ENCODE measurements around the gene ELAPOR1.

ELAPOR1 gene

DNA sequence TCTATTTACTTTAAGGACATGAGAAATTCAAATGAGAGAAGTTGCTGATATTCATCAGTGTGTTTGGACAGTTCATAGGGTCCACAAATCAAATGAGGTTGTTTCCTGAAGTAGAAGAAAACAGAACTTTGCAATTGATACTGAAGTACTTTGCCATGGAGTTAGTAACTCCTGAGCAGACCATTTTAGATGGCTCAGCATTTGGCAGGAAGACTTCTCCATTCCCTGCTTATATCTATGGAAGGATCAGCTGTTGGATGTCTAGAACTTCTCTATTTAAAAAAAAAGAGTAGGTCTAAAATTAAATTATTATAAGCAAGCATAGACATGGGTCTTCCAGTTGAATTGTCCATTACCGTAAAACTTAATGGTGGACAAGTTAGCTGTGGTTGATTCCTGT is 18.3 kb upstream of the ELAPOR1 start:
- DNase-seq, result no peak

DNA sequence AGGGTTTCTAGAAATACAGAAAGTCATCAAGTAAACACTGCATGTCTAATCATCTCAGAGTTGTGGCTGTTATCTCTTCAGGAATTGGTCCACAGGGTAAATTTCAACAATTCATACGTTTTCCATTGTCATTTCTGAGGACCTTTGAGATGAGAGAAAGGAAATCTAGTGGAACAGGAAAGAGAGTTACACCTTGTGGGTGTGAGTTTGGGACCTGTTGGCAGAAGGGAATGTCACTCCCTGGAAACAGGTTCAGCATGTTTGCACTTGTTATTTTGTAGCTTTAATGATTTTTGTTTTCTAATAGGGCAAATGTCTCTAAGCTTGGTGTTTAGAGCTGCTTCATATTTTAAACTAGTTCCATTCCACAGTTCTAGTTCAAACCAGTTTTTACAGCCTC is 17.8 kb upstream of the ELAPOR1 start:
- DNase-seq, result no peak

DNA sequence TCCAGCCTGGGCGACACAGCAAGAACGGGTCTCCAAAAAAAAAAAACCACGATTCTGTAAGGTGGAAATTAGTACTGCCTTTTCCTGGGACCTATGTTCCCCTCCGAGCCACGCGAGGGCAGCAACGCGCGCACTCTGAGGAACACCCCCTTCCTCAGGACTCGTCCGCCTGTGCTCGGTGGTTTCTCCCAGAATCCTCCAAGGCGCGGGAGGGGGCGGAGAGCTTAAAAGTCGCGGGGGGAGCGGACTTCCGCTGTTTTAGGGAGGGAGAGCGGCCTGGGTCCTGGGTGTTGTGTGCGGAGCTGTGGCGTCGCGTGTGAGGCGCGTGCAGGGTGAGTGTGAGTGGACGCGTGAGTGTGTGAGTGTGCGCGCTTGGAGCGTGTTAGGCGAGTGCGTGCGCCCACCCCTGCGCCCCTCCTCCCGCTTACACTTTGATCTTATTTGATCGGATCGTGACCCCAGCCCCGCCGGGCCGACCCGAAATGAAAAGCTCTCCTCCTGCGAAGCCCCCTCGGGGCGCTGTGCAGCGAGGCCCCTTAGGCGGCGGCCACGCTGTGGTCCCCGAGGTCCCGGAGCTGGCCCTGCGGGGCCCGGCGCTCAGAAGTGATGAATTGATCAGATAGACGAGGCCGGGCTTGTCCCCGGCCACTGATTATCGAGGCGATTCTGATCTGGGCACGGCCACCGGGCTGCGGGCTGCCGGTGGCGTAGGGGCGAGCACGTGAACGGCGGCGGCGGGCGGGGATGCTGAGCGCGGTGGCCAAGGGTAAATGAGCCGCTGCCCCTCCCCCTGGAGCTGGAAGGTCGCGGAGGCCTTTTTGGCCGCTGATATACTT is 13.8 kb upstream of the ELAPOR1 start:
- peak; percentile 99 for DNase-seq

DNA sequence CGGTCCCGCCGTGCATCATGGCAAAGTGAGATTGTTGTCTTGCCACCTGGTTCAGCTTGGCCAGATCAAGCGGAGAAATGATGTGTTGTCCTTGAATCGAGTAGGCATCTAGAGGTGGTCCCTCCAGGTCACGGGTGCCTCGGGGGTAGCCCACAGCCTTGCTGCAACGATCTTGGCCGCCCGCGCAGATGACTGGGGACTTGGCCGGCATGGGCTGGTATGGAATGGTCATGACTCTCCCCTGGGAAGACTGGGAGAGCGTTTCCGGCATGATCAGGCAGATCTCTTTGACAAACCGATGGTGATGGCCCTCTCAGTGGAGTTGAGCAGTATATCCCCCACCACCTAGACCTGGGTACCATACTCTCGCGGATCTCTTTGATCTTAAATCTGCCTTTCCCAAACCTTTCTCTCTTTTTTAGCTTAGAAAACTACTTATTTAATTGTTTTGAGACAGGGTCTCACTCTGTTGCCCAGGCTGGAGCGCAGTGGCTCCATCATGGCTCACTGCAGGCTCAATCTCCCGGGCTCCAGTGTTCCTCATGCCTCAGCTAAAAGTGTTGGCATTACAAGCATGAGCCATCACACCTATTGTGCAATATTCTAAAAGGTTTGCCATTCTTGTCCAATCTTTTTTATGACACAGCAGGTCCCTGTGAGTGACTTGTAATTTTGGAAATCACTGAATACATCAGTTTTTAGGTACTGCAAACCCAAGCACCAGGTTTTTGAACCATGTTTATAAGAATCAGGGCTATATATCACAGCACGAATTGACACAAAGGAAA is 9.4 kb upstream of the ELAPOR1 start:
- DNase-seq, result peak; percentile 20

DNA sequence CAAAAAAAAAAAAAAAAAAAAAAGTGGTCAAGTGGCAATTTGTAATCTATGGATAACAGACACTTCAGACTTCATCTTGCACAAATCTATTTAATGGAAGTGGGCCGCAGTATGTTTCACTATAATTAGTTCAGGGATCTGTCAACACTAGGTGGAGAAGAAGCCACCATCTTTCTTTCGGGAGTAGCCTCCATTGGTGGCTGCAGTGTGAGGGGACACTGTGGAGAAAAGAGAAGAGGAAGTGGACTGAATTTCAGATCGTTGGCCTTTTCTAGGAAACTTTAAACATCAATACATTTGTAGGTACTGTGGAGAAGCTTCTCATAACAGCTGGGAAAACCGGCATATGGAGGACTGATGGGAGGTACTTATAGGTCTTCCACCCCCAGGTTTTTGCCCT is 8.0 kb upstream of the ELAPOR1 start:
- DNase-seq, result peak; percentile 57

DNA sequence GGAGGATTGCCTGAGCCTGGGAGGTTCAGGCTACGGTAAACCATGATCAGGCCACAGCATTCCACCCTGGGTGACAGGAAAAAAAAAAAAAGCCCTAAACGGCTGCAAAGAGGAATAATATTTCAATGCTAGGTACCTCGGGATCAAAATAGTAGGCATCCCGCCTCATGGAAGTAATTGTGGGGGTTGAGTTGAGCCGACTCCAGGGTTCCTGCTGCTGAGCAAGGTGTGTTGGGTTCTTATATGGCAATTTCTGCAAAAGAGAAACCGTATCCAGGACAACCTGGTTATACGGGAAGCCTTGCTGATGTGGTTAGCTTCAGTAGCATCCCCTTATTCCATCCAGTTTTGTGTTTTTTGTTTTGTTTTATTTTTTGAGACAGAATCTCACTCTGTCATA is 6.1 kb upstream of the ELAPOR1 start:
- DNase-seq, result no peak

DNA sequence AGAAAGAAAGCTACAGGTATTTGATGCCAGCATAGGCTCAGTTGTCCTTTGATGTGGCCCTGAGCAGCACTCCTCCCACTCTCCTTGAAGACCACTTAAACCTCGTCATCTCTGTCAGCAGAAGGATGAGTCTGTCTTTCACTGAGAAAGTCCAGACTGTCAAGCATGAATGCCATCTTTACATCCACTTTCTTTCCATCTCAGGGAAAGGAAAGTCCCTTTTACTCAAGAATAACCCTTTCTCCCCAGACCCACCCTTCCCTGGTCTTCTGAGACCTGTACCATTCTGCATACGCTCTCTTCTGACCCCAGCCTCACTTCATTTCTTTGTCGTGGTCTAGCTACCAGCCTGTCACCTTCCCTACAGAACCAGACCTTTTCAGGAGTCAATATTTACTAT is 4.0 kb upstream of the ELAPOR1 start:
- no peak for DNase-seq

DNA sequence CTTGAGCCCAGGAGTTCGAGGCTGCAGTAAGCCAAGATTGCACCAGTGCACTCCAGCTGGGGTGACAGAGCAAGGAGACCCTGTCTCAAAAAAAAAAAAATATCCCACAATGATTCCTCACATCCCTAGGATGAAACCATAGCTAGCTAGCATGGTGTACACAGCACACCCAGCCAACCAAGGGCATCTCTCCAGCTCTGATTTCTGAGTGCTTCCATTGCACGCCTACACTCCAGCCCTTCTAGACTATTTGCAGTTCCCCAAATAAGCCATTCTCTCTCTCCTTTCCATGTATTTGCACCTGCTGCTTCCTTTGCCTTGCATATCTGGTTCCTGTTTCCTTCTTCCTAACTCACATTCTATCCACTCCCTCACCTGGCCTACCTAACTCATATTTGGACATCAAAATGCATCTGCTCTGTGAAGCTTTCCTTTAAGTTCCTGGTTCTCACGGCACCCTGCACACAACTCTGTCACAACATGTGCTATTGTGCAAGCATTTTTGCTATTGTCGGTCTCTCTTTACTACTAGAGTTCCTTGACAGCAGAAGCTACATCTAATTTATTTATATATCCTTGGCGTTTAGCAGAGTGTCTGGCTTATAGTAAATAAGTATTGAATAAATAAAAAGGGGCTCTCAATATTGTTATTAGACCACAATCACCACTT is 2.4 kb upstream of the ELAPOR1 start:
- no peak for DNase-seq

DNA sequence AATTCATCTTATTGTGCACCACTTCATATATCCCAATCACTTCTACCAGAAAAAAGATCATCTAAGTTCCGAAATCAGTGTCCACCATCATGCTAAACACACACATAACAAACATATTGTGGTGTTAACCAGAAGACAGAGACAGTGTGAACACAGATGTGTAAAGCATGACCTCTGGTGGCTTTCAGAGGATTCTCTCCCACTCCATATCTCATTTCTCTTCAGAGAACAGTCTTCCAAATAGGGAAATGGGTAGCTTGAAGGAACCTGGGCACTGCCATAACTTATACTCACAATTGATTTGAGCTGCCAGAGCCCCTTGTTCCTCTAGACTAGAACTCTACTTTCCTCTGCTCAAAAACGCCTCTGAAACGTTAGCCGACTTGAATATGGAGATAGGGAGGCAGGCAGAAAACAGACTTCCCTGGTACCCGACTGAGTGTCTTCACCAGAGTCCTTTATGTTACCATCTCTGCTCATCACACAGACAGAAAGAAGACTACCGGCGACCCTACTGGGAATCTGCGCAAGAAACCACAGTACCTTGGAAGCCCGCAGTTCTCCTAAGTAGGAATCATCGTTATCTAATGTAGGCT is 1.8 kb upstream of the ELAPOR1 start:
- peak; percentile 51 for DNase-seq

DNA sequence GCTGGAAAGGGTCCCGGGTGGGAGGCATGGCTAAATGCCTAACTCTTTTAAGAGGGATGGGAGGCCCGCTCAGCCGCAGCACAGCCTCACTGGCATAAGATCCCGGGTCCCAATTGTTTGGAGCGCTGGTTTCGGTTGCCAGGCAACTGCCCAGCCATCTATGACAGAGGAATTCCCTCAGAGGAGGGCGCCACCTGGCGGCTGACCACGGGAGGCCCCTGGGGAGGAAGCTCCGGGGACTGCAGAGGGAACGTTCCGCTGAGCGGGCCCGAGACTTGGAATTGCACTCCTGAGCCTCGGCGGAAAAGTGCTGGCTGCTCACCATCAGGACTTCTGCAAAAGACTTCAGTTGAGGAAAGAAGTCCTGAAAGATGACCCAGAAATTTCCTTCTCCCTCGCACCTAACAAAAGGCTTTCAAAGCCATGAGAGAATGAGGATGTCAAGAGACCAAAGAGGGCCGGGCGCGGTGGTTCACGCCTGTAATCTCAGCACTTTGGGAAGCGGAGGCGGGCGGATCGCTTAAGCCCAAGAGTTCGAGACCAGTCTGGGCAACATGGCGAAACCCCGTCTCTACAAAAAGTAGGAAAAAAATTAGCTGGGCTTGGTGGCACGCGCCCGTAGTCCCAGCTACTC is 1.1 kb upstream of the ELAPOR1 start:
- peak; percentile 99 for DNase-seq

DNA sequence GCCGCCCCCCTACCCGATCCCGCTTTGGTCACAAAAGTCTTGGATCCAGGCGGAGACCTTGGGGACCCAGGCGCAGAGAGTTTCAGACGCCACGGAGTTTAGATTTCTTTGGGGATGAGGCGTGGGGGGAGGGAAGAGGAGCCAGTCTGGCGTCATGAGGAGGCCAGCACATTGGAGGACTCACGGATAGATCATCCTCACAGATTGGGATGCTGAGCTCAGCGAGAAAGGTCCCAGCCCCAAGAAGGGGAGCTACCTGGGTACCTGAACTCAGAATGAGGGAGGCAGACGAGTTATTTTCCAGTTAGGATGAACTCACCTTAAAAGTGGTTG is 393 bp downstream of the ELAPOR1 start:
- DNase-seq, result peak; percentile 40

DNA sequence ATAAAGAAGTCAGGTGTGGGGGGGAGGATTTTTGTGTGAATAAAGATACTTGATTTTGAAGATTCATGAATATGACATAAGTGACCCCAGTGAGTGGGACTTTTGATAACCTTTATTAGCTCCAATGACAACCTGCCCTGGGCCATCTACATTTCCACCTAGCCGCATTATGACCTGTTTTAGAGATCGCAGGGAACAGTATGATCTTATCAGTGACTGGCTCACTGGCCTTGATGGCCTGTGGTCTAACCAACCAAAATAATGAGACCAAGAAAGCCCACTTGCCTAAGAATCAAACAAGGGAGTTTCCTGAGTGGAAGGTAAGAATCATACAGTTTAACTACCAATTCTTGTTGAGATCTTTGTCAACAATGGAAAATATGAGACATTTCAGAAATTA is 1.8 kb downstream of the ELAPOR1 start:
- DNase-seq, result no peak

DNA sequence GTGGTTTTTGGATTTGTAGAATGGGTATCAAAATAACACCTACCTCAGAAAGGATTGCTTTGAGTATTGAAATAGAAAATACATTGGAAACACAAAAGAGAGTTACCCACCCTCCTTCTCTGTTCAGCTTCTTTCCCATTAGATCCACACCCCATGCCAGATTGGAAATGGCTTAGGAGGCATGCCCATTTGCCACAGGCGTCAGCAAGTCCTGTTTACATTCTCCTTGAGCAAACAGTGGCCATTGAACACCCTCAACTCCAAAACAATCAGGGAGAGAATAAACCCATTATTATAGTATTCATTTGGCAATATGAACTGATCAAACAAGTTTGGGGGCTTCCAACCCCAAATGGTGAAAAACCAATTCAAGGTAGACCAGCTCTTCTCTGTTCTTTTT is 2.4 kb downstream of the ELAPOR1 start:
- DNase-seq, result no peak

DNA sequence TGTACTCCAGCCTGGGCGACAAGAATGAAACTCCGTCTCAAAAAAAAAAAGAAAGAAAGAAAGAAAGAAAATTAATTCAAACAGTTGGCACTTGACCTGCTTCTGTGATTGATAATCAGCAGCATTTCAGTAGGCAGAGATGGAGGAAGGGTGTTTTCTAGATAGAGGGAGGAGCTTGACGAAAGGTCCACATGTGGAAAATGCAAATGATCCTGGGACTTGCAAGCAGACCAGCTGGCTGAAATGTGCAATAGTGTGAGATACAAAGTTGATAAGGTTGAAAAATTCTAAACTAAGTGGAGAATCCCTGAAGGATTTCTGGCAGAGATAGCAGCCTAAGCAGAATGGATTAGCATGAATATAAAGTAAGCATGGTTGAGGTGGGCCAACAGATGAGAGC is 4.2 kb downstream of the ELAPOR1 start:
- DNase-seq, result no peak

DNA sequence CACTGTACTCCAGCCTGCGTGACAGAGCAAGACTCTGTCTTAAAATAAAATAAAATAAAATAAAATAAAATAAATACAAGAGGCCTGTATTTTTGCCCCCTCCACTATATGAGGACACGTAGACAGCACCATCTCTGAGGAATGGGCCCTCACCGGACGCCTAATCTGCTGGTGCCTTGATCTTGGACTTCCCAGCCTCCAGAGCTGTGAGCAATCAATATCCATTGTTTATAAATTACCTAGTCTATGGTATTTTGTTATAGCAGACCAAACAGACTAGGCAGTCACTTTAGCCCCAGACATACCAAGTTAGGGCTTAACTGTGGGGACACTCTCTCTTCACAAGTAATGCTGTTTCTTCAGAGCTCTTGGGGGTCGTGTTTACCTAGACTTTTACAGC is 6.4 kb downstream of the ELAPOR1 start:
- no peak for DNase-seq

DNA sequence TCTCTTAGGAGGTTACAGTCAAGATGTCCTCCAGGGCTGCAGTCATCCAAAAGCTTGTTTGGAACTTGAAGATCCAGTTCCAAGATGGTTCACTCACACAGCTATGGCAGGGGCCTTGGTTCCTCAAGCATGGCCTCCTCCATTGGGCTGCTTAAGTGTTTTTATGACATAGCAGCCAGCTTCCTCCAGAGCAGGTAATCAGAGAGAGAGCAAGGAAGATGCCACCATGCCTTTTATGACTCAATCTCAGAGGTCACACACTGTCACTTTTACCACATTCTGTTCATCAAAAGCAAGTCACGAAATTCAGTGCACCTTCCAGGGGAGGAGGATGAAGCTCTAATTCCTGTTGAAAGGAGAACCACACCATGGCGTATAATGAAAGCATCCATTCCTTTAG is 17.1 kb downstream of the ELAPOR1 start:
- no peak for DNase-seq

DNA sequence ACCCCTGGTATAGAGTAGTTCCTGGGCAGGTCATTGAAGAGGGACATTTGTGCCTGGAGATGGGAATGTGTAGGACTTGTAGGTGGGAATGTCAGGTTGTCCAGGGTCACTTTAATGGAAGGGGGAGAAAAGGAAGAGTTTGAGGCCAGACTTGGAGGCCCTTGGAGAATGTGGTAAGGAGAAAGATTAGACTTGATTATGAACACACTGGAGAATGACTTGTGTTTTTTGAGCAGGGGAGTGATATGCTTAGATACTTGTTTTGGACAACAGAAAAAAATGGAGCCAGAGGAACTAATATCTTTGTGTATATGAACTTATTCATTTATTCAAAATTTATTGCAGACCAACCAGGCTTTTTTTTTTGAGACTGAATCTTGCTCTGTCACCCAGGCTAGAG is 17.9 kb downstream of the ELAPOR1 start:
- no peak for DNase-seq

DNA sequence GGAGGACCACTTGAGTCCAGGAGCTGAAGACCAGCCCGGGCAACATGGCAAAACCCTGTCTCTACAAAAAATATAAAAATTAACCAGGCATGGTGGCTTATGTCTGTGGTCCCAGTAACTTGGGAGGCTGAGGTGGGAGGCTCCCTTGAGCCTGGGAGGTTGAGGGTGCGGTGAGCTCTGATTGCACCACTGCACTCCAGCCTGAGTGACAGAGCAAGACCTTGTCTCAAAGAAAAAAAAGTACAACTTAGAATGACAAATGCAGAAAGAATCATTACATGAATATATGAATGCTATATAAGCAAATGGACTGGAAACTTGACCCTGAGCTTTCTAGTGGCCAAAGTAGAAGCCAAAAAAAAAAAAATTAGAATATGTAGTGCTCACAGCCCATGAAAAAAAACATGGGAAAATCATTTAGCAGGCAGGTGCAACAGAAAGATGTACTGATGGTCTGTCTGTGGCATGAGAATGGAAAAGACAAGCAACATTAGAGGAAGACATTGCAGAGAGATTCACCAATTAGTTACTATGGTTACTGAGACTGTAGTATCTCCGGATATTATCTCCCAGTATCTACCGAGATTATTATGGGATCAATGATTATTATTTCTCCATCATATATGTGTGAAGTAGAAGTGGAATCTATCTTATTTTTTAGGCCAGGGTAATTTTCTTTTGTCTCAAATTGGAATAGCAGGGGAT is 19.2 kb downstream of the ELAPOR1 start:
- DNase-seq, result no peak

DNA sequence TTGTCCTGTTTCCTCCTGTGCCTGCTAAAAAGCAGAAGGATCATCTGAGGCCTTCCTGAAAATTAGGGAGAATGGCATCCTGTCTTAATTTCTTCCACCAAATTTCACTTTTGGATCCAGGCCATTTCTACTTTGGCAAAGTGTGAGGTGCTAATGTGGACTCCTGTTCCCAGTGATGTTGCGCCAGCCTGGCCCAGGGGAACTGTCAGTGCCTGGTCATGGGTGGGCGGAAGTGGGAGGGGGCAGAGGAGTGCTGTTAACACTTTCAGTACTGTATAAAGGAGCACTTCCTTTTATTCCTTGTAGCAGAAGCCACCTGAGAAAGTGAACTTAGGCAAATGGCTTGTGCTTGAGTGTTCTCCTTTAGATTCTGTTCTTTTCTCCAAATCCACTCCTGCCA is 19.9 kb downstream of the ELAPOR1 start:
- DNase-seq, result no peak

DNA sequence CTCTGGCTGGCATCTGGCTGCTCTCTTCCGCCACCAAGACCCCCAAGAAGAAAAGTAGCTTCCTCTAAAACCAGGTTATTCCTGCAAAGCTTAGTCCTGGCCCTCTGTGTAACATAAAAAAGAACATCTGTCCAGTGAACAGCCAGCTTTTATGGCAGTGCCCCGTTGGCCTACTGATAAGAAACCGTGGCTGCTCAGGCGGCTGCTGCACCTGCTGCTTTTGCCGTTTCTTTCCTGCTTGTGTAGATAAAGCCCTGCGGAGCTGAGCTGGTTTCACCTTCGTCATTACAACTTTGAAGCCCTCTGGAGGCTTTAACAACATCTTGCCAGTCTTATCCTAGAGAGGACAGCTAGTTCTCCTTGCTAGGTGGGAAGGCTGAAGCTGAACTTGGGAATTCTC is 20.5 kb downstream of the ELAPOR1 start:
- DNase-seq, result no peak

DNA sequence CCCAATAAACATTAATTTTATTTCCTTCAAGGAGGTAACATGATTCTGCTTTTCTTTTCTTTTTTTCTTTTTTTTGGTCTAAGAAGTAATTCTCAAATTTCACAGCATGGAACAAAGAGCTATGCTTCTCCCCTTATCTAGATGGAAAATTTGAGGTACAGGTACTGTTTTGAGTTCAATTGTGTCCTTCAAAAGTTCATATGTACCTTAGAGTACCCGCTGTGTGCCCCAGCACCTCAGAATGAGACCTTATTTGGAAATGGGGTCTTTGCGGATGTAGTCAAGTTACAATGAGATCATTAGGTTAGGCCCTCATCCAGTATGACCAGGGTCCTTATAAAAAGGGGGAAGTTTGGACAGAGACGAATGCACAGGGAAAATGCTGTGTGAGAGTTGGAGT is 22.0 kb downstream of the ELAPOR1 start:
- DNase-seq, result no peak

DNA sequence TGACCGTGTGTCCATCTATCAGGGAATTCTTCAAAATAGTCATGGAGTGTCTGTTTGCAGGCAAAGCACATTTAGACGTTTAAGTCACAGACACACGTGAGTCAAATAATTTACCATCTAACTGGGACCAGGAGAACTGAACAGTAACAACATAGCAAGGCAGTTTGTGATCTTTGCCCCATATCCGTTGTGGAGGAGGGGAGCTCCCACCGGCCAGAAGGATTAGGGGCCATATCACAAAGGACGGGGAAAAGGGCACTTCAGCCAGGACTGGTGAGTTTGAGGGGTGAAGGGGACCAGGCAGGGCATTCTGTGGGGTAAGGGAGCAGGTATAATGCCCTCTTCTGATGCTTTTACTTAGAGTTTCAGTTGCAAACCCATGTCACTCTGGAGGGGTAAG is 22.9 kb downstream of the ELAPOR1 start:
- no peak for DNase-seq

DNA sequence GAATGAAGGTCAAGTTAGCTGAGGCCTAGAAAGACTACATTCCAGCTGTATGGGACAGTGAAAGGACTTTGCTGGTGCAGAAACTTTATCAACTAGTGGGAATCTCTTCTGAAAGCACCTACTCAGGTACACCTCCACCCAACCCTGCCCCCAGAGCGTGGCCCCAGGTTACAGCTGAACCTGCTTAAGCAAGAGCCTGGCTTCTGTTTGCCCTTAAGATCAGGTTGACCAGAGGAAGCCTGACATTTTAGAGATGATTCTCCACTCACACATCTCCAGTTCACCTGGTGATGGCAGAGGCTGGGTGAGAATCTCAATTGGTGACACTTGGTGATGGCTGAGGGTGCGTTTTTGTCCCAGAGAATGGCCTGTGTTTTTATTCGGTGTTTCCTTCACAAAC is 24.0 kb downstream of the ELAPOR1 start:
- no peak for DNase-seq

Data from NCI-H82 (cell line).